HG02642 (cell line): ENCODE data around the gene ZFPL1.
A peak's percentile ranks its signal among the peaks of the same experiment; 100 is the strongest.

Experiments
- ATAC-seq: cut with Tn5 transposase; IDR thresholded peaks from one replicate; pipeline ENCODE4 v1.9.1; 2021; ENCODE audit warnings: mild to moderate bottlenecking; ENCODE audit not compliant: unreplicated experiment, poor library complexity

ZFPL1 gene

DNA sequence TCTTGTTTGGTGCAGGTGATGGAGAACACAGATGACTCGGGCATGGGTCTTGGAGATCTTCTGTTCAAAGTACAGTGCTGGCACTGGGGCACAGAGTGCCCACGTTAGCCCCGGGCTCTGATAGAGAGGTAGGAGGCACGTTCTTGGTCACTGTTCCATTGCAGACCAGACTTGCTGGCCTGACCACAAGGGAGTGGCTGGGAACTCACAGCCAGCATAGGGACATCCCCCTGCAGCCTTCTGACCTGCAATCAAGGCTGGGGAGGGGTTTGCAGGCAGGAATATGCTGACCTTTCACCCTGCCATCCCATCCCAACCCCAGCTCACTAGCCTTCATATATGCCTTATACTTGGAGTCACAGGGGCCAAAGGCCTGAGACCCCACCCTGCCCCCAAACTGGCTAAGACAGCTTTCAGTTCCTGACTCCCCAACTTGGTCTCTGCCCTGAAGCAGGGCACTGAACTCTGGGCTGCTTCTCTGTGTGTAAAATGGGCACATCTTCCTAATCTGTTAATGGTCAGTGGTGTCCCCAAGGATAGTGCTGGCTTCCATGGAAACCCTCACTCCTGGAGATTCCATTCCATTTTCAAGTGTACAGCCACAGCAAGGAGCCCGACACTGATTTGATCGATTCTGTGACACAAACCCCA lies 42.7 kb downstream of the ZFPL1 start:
- no peak for ATAC-seq

DNA sequence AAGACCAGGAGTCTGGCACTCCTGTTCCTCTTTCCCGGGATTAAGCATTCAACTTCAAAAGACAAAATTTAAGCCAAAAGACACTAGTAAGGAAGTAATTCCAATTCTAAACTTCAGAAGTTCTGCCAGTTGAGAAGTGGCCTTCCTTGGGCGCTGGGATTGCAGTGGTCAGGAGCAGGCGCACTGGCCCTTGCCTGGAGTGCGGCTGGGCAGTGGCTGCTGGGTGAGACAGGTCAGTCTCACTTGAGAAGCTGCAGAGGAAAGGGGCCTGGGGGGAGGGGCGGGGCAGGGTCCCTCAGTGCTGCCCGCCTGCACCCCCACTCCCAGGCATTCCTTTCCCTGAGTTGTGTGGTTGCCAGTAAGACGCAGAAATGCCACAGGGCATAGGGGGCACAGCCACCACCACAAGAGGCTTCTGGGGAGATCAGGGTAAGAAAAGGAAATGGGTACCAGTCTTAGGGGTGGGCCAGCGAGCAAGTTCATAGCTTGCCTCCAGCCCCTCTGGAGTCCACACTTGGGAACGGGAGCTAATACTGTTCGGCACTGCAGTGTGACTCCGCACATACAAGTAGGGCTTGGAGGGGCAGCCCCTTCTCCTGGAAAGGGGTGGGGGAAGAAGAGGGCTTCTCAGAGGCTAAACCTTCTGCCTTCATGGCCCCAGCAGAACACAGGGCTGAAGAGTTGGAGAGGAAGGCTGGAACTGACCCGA lies 43.6 kb downstream of the ZFPL1 start:
- no peak for ATAC-seq

GRCh38 chr11:65128182-65129145 lies 44.4 kb downstream of the ZFPL1 start:
- no peak for ATAC-seq

DNA sequence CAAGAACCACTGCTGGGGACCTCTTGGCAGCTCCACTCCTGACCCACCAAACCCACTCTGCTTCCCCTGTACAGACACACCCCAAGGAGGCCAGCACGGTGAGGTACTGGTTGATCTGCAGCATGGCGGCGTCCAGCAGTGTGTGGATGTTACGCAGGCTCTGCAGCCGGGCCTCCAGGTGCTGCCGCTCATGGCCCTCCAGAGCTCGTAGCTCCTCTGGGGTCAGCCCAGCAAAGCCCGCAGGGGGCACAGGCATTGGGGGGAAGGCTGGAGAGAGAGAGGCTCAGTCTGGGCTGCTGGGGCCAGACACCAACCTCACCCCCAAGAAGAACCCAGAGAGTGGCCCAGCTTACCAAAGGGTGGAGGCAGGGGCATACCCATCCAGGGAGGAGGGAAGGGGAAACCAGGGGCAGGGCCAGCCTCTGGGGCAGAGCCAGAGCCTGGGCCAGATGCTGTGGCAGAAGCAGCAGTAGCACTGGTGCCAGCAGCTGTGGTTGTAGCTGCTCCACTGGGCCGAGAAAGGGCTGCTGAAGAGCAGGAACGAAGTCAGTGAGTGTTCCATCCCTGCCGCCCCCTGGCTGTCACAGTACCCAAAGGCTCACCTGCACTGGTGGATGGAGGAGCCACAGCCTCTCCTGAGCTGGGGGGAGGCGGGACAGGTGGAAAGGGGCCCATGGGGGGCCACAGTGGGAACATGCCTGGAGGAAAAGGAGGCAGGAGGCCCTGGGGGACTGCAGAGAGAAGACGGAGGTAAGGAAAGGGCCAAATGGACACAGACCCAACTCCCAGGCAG lies 45.8 kb downstream of the ZFPL1 start:
- no peak for ATAC-seq

DNA sequence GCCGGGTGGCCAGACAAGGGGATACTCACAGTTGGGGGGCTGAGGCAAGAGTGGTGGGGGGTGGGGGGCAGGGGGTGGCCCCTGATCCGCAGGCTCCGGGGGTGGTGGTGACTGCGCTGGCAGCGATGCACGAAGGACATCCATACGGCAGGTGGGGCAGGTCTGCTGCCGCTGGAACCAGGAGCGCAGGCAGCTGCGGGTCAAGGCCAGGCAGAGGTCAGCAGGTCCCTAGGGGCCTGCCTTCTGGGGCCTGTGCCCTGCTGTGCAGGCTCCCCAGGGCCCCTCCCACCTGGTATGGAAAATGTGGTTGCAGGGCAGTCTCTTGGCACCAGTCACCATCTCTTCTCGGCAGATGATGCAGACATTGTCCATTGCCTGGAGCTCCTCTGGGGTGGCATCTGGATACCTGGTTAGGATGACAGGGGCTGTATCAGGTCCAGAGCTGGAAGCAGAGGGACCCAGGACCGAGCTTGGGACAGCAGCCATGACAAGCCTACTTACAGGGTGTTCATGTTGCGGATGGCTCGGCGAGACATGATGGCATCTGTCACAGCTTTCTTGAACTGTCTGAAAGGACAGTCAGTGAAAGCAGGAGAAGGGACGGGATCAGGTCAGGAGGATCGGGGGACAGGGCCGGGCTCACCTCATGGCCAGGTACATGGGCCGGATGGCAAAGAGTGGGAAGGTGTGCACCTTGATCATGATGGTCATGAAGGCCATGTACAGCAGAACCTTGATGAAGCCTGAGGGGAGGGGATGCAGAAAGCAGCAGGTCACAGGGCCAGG lies 46.8 kb downstream of the ZFPL1 start:
- no peak for ATAC-seq

DNA sequence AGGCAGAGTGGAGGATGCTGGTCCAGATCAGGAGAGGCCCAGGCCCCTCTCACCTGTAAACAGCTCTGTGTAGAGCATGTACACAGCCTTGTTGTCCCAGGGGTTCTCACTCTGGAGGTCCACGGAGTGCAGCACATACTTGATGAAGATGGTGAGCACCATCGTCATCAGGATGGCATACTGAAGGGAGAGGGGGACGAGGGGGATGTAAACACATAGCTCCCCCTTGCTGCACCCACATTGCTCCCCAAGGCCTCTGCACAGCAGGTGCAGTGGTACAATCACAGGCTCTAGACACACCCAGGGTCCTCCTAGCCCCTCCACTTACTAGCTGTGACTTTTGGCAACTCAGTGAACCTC lies 47.4 kb downstream of the ZFPL1 start:
- no peak for ATAC-seq

GRCh38 chr11:65131895-65132237 lies 47.8 kb downstream of the ZFPL1 start:
- ATAC-seq: no peak

GRCh38 chr11:65132238-65132987 lies 48.4 kb downstream of the ZFPL1 start:
- ATAC-seq: no peak

DNA sequence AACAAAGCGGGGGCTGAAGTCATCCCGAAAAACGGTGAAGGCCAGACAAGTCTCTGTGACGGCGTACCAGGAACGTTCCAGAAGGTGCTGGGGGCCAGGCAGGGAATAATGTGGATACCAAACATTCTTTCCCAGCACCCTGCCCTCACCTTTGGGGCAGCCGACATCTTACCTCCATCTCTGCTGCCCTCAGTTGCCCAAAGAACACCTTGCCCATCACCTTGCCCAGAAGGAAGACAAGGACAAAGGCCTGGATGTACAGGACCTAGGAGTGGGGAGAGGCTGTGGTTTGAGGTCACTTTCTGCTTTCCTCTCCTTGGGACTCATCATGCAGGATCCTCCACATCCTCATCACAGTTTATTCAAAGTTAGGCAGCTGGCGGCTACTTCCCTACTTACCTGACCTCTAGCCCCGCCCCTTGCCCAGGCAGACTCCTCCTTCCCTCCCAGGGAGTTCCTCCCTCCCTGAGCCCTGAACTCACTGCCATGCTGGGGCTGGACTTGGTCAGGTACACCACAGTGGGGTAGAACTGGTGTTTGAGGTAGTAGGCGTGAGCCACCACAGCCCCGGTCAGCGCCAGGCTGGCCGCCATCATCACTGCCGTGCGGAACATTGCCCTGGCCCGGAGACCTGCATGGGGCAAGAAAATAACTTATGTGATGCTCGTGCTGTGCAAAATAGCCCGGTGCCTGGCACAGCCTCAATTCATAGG lies 49.1 kb downstream of the ZFPL1 start:
- ATAC-seq: no peak

- no peak for ATAC-seq
Measured at GRCh38 chr11:65133724-65134123, 49.7 kb downstream of the ZFPL1 start.

DNA sequence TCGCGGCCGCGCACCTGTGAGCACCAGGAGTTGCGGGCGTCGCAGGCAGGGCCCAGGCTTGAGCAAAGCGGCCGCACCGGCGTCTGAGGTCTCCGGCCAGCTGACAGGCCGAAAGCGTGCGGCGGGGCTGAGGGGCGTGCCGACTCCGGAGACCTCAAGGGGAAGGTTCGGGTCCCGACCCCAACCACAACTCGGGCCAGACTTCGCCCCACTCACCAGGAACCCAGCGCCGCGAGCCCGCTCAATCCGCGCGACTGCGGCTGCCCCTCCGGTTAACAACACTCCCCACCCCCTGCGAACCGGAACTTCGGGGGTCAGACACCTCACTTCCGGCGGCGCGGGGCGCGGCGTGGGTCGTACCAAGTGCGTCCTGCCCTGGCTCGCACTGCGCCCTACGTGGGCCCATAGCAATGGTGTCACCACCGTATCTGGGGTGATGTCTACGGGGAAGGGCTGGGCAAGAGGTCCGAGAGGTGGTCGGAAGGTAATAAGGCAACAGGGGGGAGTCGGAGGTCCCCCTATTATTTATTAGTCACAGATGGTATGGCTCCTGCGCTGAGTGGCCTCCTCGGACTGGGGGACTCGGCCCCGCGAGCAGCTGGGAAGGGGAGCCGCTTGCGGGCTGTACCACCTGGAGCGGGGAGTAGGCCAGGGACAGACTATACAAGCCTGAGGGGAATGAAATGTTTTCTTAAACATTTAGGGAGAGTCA lies 50.4 kb downstream of the ZFPL1 start, which contains the start of gene SYVN1:
SYVN1 (minus strand) TSS at position 280 of the 712 bp plus-strand sequence. CDS start 918 bp downstream, outside the sequence.
- peak; percentile 64 for ATAC-seq

- ATAC-seq: peak; percentile 58
Measured at GRCh38 chr11:65134952-65135632, 51.1 kb downstream of the ZFPL1 start.

DNA sequence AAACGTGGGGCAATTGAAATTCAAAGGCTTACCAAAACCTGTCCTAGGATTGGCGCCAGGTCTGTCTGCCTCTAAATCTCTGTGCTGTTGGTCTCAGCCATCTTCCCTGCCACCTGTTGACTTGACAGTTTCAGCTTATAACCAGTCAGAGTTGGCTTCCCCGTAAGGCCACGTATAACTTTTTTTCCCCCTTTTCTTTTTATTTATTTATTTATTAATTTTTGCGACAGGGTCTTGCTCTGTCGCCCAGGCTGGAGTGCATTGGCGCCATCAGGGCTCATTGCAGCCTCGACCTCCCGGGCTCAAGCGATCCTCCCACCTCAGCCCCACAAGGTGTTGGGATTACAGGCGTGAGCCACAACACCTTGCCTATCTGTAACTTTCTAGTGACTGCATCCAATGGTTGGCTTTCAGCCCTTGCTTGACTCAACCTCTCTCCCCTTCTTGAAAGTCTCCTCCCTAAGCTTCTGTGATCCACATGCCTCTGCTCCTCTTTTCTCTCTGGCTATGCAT lies 51.7 kb downstream of the ZFPL1 start:
- no peak for ATAC-seq

GRCh38 chr11:65136515-65137096 lies 52.6 kb downstream of the ZFPL1 start:
- ATAC-seq: no peak
